ENCODE results near the gene TAF10.

Gene TAF10

GRCh38 chr11:6629892-6630631 is 18.0 kb upstream of the TAF10 start:
- Histone ChIP-seq H3K4me3 (replicated peaks; ENCODE audit: low read depth, low read length) (no peak overlapping the region), H3K36me3 (ENCODE audit: control insufficient read depth, insufficient read depth, low read length) (no peaks in the 10 kb centered on the region), H3K27me3 (replicated peaks; ENCODE audit: control insufficient read depth, insufficient read depth, low read length) (no peaks in the 10 kb centered on the region)
- DNase-seq (ENCODE audit: extremely low read depth, insufficient read length): no peak
- no peak for TF ChIP-seq CTCF (IDR thresholded peaks at IDR 0.05; ENCODE audit: insufficient read depth, low read length, poor library complexity, severe bottlenecking)

- no peak for TF ChIP-seq CTCF (IDR thresholded peaks at IDR 0.05; ENCODE audit: insufficient read depth, low read length, poor library complexity, severe bottlenecking)
- Histone ChIP-seq H3K27me3 (replicated peaks; ENCODE audit: control insufficient read depth, insufficient read depth, low read length) (no peaks in the 10 kb centered on the region), H3K36me3 (ENCODE audit: control insufficient read depth, insufficient read depth, low read length) (no peaks in the 10 kb centered on the region), H3K4me3 (replicated peaks; ENCODE audit: low read depth, low read length) (no peak overlapping the region)
- DNase-seq (ENCODE audit: extremely low read depth, insufficient read length): no peak
Measured at GRCh38 chr11:6629573-6629891, 17.5 kb upstream of the TAF10 start.

- H3K4me3 ChIP-seq (replicated peaks; ENCODE audit: low read depth, low read length): no peak overlapping the region
- TF ChIP-seq CTCF (IDR thresholded peaks at IDR 0.05; ENCODE audit: insufficient read depth, low read length, poor library complexity, severe bottlenecking): no peak
- DNase-seq (ENCODE audit: extremely low read depth, insufficient read length): no peak
- no peaks in the 10 kb centered on the region for H3K27me3 ChIP-seq (replicated peaks; ENCODE audit: control insufficient read depth, insufficient read depth, low read length)
- H3K36me3 ChIP-seq (ENCODE audit: control insufficient read depth, insufficient read depth, low read length): no peaks in the 10 kb centered on the region
Measured at GRCh38 chr11:6628526-6628925, 16.5 kb upstream of the TAF10 start.

- Histone ChIP-seq H3K27me3 (replicated peaks; ENCODE audit: control insufficient read depth, insufficient read depth, low read length) (no peaks in the 10 kb centered on the region), H3K4me3 (replicated peaks; ENCODE audit: low read depth, low read length) (no peak overlapping the region), H3K36me3 (ENCODE audit: control insufficient read depth, insufficient read depth, low read length) (no peaks in the 10 kb centered on the region)
- TF ChIP-seq CTCF (IDR thresholded peaks at IDR 0.05; ENCODE audit: insufficient read depth, low read length, poor library complexity, severe bottlenecking): no peak
- DNase-seq (ENCODE audit: extremely low read depth, insufficient read length): no peak
Measured at GRCh38 chr11:6627762-6628241, 15.8 kb upstream of the TAF10 start.

GRCh38 chr11:6626971-6627761 is 15.2 kb upstream of the TAF10 start:
- TF ChIP-seq CTCF (IDR thresholded peaks at IDR 0.05; ENCODE audit: insufficient read depth, low read length, poor library complexity, severe bottlenecking): no peak
- no peaks in the 10 kb centered on the region for H3K27me3 ChIP-seq (replicated peaks; ENCODE audit: control insufficient read depth, insufficient read depth, low read length)
- no peaks in the 10 kb centered on the region for H3K36me3 ChIP-seq (ENCODE audit: control insufficient read depth, insufficient read depth, low read length)
- no peak overlapping the region for H3K4me3 ChIP-seq (replicated peaks; ENCODE audit: low read depth, low read length)
- DNase-seq (ENCODE audit: extremely low read depth, insufficient read length): no peak
